Suprapubic skin (tissue), 3 donors: ENCODE measurements around the gene FUOM.

Source experiments
- CTCF ChIP-seq, 2 donors: fragments of 200-600 bp in 1 of 2; fragments of 450-650 bp in 1 of 2; sonication (generic) in 1 of 2; IDR thresholded peaks; one replicate each; pipeline ENCODE4 v1.5.1; 2016 to 2019; ENCODE audit warnings: antibody characterized with exemption in 2 of 2, mild to moderate bottlenecking in 1 of 2, moderate library complexity in 1 of 2
- POLR2A ChIP-seq, 2 donors: fragments of 450-650 bp; IDR thresholded peaks; one replicate each; pipeline ENCODE4 v1.6.1; 2017; ENCODE audit warnings: antibody characterized with exemption in 2 of 2, mild to moderate bottlenecking in 2 of 2, moderate library complexity in 2 of 2

- no peak for TF ChIP-seq CTCF (IDR thresholded peaks at IDR 0.05)
- TF ChIP-seq POLR2A (IDR thresholded peaks at IDR 0.05): no peak
These were observed 14.9 kb downstream of the FUOM start for GRCh38 chr10:133342942-133343341.
